Measurements from ENCODE around the gene FOXO3. TPM values are rescaled to one million over a fixed set of nuclear protein-coding genes. Genes with fewer than 3 reads are reported as not detected.

The FOXO3 gene
- total and polyA plus RNA-seq, 2 of the 13 experiments (the other 11 are each of a cell fraction or from before 2014, with no cell fraction given) = 16.0 to 22.5 TPM

DNA sequence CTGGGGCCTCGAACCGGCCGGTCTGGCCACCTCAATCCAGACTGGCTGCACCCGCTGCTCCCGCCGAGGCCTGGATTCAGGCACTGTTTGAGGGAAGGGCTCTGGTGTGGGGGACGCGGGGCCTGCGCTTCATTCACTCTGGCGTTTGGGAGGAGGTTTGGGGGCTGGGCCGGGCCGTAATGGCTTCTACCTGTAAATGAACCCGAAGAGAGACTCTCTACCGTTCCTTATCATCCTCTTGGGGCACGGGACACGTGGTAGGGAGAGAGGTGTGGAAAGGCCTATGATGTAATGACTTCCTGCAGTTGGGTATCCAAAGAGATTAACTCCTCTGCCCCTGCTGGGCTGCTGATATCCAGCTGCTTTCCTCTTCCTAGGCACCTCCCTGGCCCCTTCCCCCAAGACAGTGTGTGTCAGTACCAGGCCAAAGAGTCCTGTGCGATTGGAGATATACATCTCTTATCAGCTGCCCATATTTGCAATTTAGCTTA is 1.8 kb downstream of the FOXO3 start (continued):
- TF ChIP-seq, protein P1, sequence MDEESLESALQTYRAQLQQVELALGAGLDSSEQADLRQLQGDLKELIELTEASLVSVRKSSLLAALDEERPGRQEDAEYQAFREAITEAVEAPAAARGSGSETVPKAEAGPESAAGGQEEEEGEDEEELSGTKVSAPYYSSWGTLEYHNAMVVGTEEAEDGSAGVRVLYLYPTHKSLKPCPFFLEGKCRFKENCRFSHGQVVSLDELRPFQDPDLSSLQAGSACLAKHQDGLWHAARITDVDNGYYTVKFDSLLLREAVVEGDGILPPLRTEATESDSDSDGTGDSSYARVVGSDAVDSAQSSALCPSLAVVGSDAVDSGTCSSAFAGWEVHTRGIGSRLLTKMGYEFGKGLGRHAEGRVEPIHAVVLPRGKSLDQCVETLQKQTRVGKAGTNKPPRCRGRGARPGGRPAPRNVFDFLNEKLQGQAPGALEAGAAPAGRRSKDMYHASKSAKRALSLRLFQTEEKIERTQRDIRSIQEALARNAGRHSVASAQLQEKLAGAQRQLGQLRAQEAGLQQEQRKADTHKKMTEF (CRISPR knock-in tag; IDR thresholded peaks at IDR 0.05) = peak; percentile 70
- TF ChIP-seq TSC22D2 (CRISPR knock-in tag; IDR thresholded peaks at IDR 0.05; ENCODE audit: borderline replicate concordance) (no peak; the same call in 1 of the 2 replicates), POLR2AphosphoS5 (IDR thresholded peaks at IDR 0.05; ENCODE audit: low read depth, low read length) (peak; percentile 51; the same call in 1 of the 2 replicates), HNRNPLL (IDR thresholded peaks at IDR 0.05; ENCODE audit: low read depth, low read length, poor library complexity, severe bottlenecking) (peak; percentile 4), ISX (CRISPR knock-in tag; conservative IDR thresholded peaks at IDR 0.05) (no peak), FOXA3 (CRISPR knock-in tag; IDR thresholded peaks at IDR 0.05) (peak; percentile 33; the same call in 1 of the 2 replicates), ZNF143 (CRISPR knock-in tag; IDR thresholded peaks at IDR 0.05) (no peak), SMYD3 (CRISPR knock-in tag; IDR thresholded peaks at IDR 0.05) (no peak), PHB2 (IDR thresholded peaks at IDR 0.05; ENCODE audit: partially characterized antibody) (no peak), EP300 (IDR thresholded peaks at IDR 0.05; ENCODE audit: low read depth in 2 of 2, low read length in 2 of 2) (peak in 1 of 2 experiments; percentile 31; a peak in 1 of 4 replicates), EP300 (CRISPR knock-in tag; IDR thresholded peaks at IDR 0.05; ENCODE audit: borderline replicate concordance) (0 out of 2 replicates have a peak, but pooled peaks have one; percentile 13), NFYB (CRISPR knock-in tag; IDR thresholded peaks at IDR 0.05) (no peak; the same call in 1 of the 2 replicates), ZFP1 (CRISPR knock-in tag; IDR thresholded peaks at IDR 0.05) (no peak), REPIN1 (CRISPR knock-in tag; IDR thresholded peaks at IDR 0.05; ENCODE audit: borderline replicate concordance, low read depth) (no peak), ZNF180 (CRISPR knock-in tag; IDR thresholded peaks at IDR 0.05; ENCODE audit: borderline replicate concordance, low read depth) (no peak), SRSF1 (optimal IDR thresholded peaks at IDR 0.05; ENCODE audit: low read depth, low read length) (no peak), DMAP1 (CRISPR knock-in tag; IDR thresholded peaks at IDR 0.05) (peak; percentile 60; the same call in 1 of the 2 replicates), PRPF4 (IDR thresholded peaks at IDR 0.05; ENCODE audit: low read depth, low read length, poor library complexity, severe bottlenecking) (no peak)
- TF ChIP-seq, protein P2, sequence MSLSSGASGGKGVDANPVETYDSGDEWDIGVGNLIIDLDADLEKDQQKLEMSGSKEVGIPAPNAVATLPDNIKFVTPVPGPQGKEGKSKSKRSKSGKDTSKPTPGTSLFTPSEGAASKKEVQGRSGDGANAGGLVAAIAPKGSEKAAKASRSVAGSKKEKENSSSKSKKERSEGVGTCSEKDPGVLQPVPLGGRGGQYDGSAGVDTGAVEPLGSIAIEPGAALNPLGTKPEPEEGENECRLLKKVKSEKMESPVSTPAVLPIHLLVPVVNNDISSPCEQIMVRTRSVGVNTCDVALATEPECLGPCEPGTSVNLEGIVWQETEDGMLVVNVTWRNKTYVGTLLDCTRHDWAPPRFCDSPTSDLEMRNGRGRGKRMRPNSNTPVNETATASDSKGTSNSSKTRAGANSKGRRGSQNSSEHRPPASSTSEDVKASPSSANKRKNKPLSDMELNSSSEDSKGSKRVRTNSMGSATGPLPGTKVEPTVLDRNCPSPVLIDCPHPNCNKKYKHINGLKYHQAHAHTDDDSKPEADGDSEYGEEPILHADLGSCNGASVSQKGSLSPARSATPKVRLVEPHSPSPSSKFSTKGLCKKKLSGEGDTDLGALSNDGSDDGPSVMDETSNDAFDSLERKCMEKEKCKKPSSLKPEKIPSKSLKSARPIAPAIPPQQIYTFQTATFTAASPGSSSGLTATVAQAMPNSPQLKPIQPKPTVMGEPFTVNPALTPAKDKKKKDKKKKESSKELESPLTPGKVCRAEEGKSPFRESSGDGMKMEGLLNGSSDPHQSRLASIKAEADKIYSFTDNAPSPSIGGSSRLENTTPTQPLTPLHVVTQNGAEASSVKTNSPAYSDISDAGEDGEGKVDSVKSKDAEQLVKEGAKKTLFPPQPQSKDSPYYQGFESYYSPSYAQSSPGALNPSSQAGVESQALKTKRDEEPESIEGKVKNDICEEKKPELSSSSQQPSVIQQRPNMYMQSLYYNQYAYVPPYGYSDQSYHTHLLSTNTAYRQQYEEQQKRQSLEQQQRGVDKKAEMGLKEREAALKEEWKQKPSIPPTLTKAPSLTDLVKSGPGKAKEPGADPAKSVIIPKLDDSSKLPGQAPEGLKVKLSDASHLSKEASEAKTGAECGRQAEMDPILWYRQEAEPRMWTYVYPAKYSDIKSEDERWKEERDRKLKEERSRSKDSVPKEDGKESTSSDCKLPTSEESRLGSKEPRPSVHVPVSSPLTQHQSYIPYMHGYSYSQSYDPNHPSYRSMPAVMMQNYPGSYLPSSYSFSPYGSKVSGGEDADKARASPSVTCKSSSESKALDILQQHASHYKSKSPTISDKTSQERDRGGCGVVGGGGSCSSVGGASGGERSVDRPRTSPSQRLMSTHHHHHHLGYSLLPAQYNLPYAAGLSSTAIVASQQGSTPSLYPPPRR (CRISPR knock-in tag; IDR thresholded peaks at IDR 0.05; ENCODE audit: borderline replicate concordance) = peak; percentile 19; the same call in 1 of the 2 replicates
- TF ChIP-seq, protein P3, sequence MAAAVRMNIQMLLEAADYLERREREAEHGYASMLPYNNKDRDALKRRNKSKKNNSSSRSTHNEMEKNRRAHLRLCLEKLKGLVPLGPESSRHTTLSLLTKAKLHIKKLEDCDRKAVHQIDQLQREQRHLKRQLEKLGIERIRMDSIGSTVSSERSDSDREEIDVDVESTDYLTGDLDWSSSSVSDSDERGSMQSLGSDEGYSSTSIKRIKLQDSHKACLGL (CRISPR knock-in tag; IDR thresholded peaks at IDR 0.05) = peak; percentile 40; the same call in 1 of the 2 replicates
- TF ChIP-seq, protein P4, sequence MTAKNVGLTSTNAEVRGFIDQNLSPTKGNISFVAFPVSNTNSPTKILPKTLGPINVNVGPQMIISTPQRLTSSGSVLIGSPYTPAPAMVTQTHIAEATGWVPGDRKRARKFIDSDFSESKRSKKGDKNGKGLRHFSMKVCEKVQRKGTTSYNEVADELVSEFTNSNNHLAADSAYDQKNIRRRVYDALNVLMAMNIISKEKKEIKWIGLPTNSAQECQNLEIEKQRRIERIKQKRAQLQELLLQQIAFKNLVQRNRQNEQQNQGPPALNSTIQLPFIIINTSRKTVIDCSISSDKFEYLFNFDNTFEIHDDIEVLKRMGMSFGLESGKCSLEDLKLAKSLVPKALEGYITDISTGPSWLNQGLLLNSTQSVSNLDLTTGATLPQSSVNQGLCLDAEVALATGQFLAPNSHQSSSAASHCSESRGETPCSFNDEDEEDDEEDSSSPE (CRISPR knock-in tag; IDR thresholded peaks at IDR 0.05) = peak; percentile 74
- TF ChIP-seq, protein P5, sequence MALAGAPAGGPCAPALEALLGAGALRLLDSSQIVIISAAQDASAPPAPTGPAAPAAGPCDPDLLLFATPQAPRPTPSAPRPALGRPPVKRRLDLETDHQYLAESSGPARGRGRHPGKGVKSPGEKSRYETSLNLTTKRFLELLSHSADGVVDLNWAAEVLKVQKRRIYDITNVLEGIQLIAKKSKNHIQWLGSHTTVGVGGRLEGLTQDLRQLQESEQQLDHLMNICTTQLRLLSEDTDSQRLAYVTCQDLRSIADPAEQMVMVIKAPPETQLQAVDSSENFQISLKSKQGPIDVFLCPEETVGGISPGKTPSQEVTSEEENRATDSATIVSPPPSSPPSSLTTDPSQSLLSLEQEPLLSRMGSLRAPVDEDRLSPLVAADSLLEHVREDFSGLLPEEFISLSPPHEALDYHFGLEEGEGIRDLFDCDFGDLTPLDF (CRISPR knock-in tag; IDR thresholded peaks at IDR 0.05) = no peak
